NCI-H1048 (cell line): Measurements from ENCODE around the gene LMNB1.
"Not testable (repeated sequence)": the region's sequence is repeated elsewhere in the genome, so short reads cannot be mapped to it uniquely, and the experiment has no call there.

Experiments used
- DNase-seq: peaks from one replicate; lab custom pipeline; 2025; lab: John Stamatoyannopoulos, UW

LMNB1 gene

GRCh38 chr5:126826619-126827215, 49.8 kb downstream of the LMNB1 start:
- no peak for DNase-seq

DNA sequence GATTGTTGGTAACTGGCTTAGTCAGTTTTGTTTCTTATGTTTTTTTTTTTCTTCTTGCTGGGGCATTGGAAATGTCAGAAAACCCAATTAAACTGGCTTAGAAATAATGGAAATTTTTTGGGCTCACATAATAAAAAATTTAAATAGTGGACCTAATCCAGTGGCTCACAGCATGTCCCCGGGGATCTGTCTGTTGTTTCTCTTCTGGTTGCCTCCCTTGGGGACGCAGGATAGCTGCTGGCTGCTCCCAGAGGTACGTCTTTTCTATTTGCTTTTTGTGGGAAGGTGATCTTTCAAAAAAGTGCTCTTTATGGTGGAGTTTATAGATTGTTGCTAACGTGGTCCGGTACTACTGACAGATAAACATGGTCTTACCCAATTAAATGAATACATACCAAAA, 52.2 kb downstream of the LMNB1 start:
- DNase-seq = no peak

DNA sequence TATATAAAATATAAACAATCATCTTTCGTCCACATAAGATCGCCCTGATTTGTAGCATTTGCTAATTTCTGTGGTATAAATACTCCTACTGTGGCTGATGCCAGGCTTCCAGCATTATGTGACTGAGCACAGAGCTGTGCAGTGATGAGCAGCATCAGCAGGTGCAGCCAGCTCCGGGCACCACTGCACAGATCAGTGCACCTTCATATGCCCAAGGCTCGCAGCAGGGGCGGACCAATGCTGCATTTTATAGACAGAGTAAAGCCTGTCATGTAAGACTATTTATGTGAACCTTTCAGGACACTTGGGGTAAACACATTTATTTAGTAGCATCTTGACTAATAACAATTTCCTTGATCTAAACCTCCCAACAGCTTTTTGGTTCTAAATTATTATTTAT, 53.1 kb downstream of the LMNB1 start:
- DNase-seq = no peak

DNA sequence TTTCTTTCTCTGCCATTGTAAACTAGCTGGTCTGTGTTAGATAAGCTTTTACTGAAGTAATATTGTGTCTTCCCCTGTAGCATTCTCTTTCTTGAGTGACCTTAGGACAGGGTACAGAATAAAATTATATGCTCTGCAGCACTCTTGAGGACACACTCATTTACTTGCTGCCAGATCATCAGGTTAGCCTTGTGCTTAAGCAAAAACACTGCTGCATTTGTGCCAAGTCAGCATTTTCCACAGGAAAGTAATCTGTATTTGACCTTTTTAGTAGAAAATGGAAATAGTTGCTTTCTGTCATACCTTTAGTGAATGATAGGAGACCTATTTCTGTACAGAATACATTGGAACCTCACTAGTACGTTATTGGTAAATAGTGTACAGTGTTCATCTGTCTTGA, 54.2 kb downstream of the LMNB1 start:
- no peak for DNase-seq

DNA sequence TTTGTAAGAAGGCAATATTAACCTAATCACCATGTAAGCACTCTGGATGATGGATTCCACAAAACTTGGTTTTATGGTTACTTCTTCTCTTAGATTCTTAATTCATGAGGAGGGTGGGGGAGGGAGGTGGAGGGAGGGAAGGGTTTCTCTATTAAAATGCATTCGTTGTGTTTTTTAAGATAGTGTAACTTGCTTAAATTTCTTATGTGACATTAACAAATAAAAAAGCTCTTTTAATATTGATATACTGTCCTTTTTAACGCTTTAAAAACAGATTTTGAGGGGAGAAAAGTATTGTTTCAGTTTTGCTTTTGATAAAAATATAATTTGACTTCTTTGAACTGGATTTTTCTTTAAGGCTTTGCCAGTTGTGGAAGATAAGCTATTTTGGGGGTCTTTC, 59.8 kb downstream of the LMNB1 start:
- DNase-seq = no peak

DNA sequence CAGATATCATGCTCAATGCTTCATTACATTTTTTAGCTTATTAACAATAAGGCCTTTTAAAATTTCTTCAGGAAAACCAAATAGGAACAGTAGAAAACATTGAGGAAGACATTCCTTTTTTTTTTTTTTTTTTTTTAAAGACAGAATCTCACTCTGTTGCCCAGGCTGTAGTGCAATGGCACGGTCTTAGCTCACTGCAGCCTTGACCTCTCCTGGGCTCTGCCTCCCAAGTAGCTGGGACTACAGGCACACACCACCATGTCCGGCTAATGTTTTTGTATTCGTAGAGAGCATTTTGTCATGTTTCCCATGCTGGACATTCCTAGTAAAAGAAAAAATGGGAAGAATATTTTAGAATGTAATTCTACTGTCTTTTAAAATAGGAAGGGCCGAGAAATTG, 60.3 kb downstream of the LMNB1 start:
- DNase-seq = no peak

- DNase-seq = no peak
Observed at GRCh38 chr5:126837906-126838539, 61.1 kb downstream of the LMNB1 start.

- not testable (repeated sequence) for DNase-seq
Observed at GRCh38 chr5:126839407-126839806, 62.5 kb downstream of the LMNB1 start.

DNA sequence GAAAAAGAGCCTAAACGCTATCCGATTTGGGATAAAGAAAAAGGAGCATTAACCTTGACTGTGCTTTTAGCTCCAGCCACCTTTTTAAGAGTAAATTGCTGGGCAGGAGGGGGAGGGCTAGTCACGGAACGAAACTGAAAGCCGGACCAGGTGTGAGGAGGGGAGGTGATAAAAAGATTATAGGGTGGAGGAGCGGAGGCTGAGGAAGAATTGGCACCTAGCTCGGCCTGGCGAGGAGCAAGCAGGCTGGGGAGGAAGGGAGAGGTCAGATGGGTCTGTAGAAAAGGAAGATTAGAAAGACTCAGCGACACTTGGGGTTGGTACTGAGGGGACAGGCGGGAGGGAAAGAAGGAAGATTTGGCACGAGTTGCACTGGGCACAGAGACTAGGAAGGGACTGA, 66.4 kb downstream of the LMNB1 start:
- DNase-seq = not testable (repeated sequence)

- DNase-seq = not testable (repeated sequence)
Observed at GRCh38 chr5:126845470-126846070, 68.6 kb downstream of the LMNB1 start.

DNA sequence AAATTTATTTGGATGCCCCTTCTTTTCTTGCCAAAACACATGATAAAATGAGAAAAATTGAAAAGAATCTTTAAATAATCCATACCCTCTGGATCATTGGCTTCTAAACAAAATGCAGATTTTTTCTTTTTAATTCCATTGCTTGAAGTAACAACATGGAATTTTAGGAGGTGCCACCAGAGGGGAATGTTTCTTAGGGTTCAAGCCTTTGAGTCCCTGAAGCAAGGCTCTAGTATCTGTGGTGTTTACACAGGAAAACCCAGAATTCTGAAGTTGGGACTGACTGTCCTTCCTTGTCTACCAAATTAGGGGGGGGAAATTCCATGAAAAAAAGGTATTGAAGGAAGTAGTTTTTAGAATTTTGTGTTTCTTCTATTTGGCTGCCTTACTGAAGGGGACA, 69.4 kb downstream of the LMNB1 start:
- DNase-seq = no peak

DNA sequence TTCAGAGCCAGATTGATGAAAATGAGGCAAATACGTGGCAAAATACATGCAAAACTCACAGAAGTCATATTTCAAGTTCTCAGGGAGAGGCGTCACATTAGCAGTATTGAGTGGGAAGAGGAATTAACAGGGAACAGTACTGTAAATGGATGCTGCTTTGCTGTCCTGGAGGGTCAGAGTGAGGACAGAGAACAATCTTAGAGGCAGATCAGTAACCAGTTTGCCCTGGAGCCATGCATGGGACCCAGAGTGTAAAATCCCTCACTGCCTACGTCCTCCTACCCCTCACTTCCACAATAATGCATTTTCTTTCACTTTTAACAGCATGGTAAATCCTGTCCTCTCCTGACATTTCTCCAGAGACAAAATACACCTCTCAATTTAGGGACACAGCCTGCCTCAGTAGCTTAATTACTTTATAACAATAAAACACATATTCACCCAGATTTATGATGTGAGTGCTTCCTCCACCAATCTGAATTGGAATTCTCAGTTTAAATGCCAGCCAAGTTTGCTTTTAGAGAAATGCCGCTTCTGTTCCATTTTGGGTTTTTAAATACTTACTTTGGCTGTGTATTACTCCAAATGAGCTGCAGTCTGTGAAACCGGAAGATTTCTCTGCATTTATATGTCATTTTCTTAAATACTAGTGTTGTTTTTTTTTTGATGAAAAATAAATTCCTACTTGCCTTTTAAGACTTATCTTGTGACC, 70.0 kb downstream of the LMNB1 start:
- DNase-seq = no peak

DNA sequence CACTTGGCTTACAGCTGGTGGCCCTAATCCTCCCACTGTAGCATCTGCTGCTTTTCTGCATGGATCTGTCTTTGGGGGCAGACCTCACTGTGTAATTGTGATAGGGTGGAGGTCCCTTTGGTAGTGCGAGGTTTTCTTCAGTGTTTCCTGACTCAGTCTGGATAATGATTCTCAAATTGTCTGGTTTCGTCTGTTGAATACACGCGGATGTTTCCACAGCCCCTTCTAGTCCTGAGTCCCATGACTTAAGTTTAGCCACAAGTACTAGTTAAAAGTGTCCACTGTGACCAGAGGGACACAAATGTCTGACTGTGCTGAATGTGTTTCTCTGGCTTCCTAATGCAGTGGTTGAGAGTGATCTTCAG, 70.5 kb downstream of the LMNB1 start:
- no peak for DNase-seq

DNA sequence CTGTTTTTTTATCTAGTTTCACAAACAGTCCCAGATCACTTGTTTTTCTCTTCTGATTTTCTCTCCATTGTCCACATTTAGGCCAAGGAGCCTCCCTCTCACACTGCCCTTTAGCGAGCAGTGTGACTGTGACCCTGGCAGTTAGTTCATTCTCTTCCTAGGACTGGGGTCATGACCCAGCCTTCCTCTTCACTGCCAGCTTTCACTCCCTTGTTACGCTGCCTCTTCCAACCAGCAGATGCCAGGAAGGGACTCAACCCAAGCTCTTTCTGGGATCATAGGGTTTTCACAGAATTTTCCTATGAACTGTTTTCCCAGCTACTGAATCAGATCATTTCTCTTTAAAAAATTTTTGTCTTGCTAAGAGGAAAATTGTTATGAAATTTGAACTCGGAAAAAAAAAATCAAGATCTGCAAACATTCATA, 70.9 kb downstream of the LMNB1 start:
- no peak for DNase-seq

- DNase-seq = no peak
Observed at GRCh38 chr5:126848253-126848652, 71.3 kb downstream of the LMNB1 start.

DNA sequence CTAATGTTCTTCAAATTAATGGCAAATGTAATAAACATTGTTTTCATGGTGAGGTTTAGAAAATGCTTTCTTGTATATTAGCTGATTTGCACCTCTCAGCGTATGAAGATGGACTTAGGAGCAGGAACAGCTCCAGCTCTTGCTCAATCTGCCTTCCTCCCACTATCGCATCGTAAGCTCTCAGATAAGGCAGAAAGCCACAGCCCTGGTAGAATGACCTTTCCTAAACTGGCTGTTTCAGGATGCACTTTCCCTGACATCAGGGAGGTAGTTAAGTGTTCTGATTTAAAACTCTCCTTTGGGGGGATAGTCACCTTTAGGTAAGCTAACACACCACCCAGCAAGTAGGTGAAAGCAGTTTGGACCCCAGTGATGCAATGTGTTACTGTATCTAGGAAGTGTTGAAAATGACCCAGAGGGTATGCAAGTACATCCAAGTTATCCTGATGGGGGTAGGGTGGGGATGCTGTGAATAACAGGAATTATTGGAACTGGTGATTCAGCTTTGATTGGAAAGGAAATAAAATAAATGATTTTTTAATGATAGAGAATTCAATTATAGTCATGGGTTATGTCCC, 72.3 kb downstream of the LMNB1 start:
- DNase-seq = no peak

- DNase-seq = no peak
Observed at GRCh38 chr5:126851501-126852011, 74.6 kb downstream of the LMNB1 start.

DNA sequence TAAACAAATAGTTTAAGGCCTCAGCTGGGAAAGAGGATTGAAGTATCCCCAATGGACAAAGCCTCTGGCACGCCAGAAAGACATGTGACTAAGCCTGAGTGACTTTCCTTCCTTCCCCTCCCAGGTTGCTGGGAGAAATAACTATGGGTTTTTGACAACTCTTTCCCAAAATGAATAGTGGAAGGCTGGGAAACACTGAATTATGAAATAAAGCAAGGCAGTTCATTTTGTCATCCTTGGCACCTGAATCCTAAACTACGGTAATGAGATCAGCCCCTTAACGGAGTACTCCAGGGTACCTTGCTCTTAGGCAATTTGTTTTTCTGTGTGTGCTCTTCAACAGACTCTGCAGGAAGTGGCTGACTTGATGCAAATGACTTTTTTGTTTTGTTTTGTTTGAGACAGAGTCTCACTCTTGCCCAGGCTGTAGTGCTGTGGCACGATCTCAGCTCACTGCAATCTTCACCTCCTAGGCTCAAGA, 75.2 kb downstream of the LMNB1 start:
- no peak for DNase-seq

DNA sequence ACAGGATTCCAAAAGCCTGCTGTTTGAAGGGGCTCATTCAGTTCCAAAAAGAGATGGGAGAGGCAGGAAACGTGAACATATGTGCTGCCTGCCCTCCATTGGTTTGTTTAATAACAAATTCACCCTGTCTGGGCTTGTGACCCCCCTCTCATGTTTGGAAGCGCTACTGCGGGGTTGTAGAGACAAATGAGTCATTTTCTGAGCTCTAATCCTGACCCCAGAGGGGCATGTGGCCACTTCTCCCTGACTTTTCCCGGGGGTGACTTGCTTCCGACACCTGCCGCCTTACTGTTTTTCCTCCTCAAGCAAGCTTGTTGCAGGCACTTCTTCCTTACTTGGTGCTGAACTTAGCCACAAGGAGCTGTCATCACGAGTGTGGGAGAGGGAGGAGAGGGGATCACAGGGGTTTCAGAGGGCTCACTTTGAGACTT, 75.9 kb downstream of the LMNB1 start:
- no peak for DNase-seq

DNA sequence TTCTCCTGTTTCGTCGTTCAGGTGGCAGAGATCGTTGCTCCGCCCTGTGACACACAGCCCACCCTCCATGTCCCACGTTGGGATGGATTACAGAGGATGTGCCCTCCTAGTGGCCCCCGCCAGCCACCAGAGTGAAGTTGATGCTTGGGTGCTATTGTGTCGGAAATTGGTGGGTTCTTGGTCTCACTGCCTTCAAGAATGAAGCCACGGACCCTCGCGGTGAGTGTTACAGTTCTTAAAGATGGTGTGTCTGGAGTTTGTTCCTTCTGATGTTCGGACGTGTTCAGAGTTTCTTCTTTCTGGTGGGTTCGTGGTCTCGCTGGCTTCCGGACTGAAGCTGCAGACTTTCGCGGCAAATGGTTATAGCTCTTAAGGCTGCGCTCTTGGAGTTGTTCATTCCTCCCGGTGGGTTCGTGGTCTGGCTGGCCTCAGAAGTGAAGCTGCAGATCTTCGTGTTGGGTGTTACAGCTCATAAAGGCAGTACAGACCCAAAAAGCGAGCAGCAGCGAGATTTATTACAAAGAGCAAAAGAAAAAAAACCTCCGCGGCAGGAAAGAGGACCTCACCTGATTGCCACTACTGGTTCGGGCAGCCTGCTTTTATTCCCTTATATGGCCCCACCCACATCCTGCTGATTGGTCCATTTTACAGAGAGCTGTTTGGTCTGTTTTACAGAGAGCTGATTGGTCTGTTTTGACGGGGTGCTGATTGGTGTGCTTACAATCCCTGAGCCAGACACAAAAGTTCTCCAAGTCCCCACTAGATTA, 76.8 kb downstream of the LMNB1 start:
- DNase-seq = not testable (repeated sequence)

- DNase-seq = no peak
Observed at GRCh38 chr5:126854526-126855110, 77.7 kb downstream of the LMNB1 start.
